Measurements from ENCODE around the gene CCDC158.

The CCDC158 gene

DNA sequence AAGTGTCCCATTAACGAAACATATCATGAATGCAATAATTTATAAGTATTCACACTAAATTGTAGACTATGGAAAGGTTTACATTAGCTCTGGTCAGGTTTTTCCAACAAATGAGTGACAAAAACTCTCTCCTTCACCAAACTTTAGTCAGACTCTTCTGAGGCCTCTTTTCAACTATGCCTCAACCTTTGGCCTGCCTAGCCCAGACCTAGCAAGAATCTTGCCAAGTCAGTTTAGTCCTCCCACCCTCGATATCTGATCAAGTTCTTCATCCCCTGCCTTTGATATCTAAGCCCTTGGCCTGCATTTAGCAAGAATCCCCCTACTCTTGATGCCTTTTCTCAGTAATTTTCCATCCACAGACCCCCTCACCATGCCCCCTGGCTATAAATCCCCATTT lies 37.9 kb downstream of the CCDC158 start:
- TF ChIP-seq, protein P1, sequence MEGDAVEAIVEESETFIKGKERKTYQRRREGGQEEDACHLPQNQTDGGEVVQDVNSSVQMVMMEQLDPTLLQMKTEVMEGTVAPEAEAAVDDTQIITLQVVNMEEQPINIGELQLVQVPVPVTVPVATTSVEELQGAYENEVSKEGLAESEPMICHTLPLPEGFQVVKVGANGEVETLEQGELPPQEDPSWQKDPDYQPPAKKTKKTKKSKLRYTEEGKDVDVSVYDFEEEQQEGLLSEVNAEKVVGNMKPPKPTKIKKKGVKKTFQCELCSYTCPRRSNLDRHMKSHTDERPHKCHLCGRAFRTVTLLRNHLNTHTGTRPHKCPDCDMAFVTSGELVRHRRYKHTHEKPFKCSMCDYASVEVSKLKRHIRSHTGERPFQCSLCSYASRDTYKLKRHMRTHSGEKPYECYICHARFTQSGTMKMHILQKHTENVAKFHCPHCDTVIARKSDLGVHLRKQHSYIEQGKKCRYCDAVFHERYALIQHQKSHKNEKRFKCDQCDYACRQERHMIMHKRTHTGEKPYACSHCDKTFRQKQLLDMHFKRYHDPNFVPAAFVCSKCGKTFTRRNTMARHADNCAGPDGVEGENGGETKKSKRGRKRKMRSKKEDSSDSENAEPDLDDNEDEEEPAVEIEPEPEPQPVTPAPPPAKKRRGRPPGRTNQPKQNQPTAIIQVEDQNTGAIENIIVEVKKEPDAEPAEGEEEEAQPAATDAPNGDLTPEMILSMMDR (conservative IDR thresholded peaks at IDR 0.05; ENCODE audit: low read length): no peak
- no peak overlapping the region for H3K4me3 ChIP-seq (ENCODE audit: low read length)
- no peak for DNase-seq (ENCODE audit: low read depth)

DNA sequence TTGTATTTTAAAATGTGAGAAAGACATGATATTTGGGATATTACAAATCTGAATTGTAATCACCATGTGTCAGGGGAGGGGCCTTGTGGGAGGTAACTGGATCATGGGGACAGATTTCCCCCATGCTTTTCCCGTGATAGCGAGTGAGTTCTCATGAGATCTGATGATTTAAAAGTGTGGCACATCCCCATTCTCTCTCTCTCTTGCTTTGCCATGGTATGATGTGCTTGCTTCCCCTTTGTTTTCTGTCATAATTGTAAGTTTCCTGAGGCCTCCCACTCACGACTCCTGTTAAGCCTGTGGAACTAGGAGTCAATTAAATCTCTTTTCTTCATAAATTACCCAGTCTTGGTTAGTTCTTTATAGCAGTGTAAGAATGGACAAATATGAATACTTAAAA lies 39.0 kb downstream of the CCDC158 start:
- no peak overlapping the region for H3K4me3 ChIP-seq (ENCODE audit: low read length)
- DNase-seq (ENCODE audit: low read depth): no peak
- TF ChIP-seq, protein P1 (conservative IDR thresholded peaks at IDR 0.05; ENCODE audit: low read length): no peak

DNA sequence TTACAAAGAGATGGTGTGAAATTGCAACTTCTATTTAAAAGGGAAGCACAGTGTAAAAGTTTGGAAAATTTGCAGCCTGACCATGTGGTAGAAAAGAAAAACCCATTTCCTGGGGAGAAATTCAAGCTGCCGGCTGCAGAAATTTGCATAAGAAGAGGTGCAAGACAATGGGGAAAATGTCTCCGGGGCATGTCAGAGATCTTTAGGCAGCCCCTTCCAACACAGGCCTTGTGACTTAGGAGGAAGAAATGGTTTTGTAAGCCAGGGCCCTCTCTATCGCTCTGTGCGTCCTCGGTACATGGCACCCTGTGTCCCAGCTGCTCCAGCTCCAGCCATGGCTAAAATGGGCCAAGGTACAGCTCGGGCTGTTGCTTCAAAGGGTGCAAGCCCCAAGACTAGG lies 40.4 kb downstream of the CCDC158 start:
- TF ChIP-seq, protein P1 (conservative IDR thresholded peaks at IDR 0.05; ENCODE audit: low read length): no peak
- no peak overlapping the region for H3K4me3 ChIP-seq (ENCODE audit: low read length)
- no peak for DNase-seq (ENCODE audit: low read depth)

DNA sequence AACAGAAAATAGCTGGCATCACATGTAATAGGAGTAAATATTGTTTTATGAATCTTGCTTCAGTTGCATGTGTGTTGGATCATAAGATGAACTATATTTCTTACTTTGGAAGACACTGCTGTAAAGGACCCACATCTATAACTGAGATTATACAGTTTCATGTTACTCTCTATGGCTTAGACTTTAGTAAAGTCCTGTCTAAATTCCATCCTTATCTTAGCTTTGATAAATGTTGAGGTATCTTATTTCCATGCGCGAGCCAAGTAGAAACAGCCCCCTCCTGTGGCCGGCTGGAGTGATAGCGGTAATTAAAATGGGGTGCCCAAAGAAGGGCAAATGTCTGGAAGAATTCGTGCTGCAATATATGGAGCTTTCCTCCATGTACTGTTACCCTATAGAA lies 43.0 kb downstream of the CCDC158 start:
- peak; percentile 17 for DNase-seq (ENCODE audit: low read depth)
- TF ChIP-seq, protein P1 (conservative IDR thresholded peaks at IDR 0.05; ENCODE audit: low read length): peak; percentile 56
- no peak overlapping the region for H3K4me3 ChIP-seq (ENCODE audit: low read length)

DNA sequence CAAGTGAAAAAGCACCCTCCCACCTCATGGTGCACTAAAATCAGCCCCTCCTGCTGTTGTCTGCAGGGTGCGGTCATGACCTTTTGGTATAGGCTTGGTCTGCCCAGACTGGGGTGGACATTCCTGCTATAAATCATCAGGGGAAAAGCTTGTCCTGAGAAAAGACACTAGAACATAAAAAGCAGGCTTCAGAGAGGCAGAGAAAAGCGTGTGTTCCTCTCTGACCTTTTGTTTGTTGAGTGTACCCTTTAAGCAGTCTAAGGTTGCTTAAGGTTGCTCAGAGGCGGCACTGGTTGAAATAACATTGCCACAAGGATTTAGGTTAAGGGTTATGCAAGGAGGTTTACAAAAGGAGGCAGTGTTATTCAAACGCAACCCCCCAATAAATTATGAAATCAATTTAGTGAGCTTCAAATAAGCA lies 43.5 kb downstream of the CCDC158 start:
- no peak overlapping the region for H3K4me3 ChIP-seq (ENCODE audit: low read length)
- no peak for DNase-seq (ENCODE audit: low read depth)
- TF ChIP-seq, protein P1 (conservative IDR thresholded peaks at IDR 0.05; ENCODE audit: low read length): no peak

DNA sequence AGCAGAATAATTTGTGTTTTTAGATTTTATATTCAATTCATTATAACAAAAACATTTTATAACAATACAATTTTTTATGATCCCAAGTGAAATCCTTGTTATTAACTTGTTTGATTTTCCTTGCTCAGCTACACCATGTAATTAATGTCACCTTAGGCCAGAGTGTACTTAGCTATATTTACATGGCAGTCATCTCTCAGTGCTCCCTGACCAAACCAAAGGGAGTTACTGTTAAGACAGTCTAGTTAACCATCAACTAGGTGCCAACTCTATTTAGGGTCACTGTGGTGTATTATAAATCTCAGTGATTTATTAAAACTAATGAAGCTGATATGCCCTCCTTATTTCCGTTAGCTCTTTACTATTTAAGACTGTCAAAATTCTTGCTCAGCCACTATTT lies 44.4 kb downstream of the CCDC158 start:
- TF ChIP-seq, protein P1 (conservative IDR thresholded peaks at IDR 0.05; ENCODE audit: low read length): no peak
- no peak for DNase-seq (ENCODE audit: low read depth)
- H3K4me3 ChIP-seq (ENCODE audit: low read length): no peak overlapping the region

DNA sequence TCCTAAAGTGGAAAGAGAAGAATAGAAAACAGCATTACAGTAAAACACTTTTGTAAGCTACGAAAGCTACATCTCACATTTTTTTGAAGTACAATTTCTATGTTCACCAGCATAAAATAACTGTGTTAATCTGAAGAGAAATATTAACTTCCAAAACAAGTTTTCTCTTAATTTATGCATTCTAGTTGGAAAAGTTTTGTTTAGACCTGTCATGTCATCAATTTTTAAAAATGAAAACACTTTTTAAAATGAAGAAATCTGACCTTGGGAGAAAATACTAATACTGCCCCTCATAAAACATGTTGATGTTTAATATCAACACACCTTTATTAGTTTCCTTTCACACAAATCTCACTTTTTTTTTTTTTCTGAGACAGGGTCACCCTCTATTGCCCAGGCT lies 45.2 kb downstream of the CCDC158 start:
- no peak for DNase-seq (ENCODE audit: low read depth)
- TF ChIP-seq, protein P1 (conservative IDR thresholded peaks at IDR 0.05; ENCODE audit: low read length): no peak
- H3K4me3 ChIP-seq (ENCODE audit: low read length): no peak overlapping the region

All from AG10803 (cell line).